D341Med (cell line): ENCODE measurements around the gene NPC1L1.

Source experiments
- DNase-seq: peaks from one replicate; pipeline ENCODE4 v3.0.0; 2012; ENCODE audit warnings: low spot score

Gene NPC1L1

DNA sequence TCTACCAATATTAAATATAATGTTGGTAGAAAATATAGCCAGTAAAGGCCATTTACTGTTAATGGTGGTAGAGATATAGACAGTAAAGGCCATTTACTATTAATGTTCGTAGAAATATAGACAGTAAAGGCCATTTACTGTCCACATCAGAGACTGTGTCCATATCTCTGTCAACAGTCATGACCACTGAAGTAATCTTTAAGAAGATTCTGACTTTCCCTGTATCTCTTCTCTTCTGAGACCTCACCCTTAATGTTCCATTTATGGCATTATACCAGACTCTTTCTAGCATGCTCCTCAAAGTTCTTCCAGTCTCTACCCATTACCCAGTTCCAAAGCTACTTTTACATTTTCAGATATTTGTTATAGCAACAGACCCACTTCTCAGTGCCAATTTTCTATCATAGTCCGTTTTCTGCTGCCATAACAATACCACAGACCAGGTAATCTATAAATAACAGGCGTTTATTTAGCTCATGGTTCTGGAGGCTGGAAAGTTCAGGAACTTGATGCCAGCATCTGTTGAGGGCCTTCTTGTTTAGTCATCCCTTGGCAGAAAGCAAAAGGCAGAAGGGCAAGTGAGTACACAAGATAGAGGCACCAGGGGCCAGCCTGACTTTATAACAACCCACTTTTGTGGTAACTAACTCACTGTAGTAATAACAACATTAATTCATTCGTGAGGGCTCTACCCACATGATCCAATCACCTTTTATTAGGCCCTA, 42.7 kb downstream of the NPC1L1 start:
- no peak for DNase-seq

DNA sequence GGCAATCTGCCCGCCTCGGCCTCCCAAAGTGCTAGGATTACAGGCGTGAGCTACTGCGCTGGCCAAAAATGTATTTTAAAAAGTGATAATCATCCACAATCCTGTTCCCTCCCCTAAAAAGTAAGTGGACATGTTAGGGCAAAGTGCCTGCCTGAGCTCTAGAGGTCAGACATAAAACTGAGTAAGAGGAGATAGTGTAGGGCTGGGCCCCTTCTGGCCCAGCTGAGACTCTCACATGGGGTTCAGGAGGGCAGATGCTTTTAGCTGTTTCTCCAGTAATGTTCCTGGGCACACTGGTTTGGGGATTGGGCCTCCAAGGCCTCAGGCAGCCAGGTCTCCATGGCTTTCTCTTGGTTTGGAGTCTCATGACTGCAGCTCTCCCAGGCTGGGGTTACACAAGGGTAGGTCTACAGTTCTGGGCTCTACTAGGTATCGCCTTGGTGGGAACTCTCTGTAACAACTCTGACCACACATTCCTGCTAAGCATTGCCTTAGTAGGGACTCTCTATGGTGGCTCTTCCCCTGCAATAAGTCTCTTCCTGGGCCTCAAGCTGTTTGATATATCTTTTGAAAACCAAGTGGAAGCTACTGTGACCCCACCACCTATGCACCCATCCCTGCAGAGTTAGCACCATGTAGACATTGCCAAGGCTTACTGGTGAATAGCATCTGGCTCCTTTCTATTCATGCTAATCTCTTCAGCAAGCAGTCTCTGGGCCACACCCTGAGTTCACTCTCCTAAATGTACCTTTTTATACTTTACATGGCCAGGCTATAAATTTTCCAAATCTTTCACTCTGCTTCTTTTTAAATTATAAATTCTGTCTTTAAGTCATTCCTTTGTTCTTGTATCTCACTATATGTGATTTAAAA, 43.7 kb downstream of the NPC1L1 start:
- DNase-seq = no peak

DNA sequence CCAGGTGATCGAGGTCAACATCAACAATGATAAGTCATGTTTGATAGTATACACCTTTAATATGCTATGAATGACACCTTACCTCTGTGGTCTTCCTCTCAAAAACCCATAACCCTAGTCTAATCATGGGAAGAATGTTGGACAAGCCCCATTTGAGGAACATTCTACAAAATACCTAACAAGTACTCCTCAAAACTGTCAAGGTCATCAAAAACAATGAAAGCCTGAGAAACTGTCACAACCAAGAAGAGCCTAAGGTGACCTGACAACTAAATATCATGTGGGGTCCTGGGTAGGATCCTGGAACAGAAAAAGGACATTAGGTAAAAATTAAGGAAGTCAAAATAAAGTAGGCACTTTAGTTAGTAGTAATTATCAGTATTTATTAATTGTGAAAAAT, 44.7 kb downstream of the NPC1L1 start:
- DNase-seq = no peak

DNA sequence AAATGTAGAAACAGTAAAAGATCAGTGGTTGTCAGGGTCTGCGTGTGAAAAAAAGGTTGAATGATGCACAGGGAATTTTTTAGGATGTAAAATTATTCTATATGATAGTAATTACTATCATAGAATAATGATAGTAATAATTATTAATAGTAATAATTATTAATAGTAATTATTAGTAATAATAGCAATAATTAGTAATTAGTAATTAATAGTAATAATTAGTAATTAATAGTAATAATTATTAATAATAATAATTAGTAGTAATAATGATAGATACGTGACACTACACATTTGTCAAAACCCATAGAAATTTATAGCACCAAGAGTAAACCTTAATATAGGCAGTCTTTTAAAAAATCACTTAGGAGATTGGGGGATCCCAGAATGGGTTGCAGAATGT, 46.2 kb downstream of the NPC1L1 start:
- DNase-seq = no peak

DNA sequence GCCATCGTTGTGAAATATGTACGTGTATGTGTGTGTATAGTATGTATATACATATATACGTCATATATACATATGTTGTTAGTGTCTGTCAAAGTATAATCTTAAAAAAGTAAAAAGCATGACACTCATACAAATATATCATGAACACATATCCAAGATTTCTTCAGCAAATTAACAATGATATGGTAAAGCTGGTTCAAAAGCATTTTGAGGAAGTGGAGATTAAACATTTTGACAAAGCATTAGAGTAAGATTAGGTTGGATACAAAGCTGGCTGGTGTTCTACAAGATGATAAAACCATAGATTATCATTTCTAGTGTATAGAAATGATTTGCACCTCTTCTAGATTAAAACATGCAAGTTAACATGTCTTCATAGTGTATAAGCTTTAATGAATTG, 49.9 kb downstream of the NPC1L1 start:
- no peak for DNase-seq

DNA sequence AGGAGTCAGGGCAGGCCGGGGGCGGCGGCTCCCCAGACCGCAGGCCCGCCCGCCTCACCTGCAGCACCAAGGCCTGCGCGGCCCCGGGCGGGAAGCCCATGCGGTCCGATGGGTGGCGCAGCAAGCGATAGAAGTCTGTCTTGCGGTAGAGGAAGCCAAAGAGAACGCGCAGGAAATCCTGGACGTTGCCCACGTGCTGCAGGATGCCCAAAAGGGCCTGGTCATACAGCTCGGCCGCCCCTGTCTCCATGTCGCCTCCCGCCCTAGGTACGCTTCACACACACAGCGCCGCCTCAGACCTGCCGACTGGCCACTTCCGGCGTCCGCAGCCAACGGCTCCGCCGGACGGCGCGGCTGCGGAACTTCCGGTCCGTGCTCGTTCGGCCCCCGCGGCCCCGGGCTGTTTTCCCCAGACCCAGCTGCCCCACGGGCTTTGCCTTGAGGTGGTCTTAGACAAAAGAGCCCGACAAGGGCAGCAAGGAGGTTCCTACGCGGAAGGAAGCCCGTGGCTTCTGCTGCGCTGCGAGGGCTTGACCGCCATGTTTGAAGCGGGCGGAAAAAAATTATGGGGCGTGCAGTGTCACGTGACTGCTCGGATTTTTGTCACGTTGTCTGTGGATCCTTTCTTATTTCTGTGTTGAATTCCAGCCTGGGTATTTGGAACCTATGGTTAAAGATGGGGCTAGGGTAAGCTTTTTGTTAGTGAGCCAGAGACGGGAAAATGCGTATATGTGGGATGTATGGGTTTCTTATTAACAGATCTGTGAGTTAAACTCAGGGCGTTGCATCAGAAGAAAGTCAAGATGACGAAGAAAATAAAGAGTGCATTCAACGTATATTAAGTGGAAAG, 50.6 kb downstream of the NPC1L1 start, which contains the start of gene NUDCD3:
Gene NUDCD3, minus strand, starts transcription at position 308 of the 850 bp plus-strand sequence. Its CDS starts 58 bp downstream, at position 250.
- DNase-seq = peak; percentile 91

DNA sequence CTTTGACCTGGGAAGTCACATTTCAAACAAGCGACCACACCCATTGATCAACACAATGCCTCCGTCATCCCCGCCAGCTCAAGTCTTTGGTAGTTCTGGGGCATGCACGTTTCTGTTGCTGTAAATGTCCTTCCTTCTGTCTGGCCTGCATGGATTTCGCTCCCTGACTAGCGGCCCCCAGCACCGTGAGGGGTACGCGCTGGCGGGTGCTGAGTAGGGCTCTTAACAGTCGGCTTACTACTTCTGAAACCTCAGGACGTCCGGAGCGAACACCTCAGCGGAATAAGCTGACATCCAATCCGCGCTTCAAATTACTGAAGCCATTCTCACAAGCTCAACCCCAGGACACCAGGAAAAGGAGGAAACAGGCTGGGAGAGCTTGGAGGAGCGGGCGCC, 51.2 kb downstream of the NPC1L1 start:
- no peak for DNase-seq

DNA sequence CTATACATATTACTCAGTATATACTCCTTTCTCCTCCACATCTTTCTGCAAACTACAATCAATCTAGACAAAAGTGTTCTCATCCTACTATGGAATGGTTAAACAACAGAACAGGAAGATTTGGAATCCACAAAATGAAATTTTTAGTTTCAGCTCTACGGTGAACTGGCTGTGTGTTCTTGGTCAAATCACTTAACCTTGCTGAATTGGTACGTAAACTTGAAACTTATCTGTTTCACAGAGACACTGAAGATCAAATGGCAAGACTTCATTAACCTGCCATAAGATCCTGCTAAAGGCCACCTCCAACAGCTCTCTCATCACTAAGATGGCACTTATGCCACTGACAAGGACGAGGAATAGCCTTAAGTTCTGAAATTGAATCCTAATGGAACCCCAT, 52.2 kb downstream of the NPC1L1 start:
- no peak for DNase-seq

DNA sequence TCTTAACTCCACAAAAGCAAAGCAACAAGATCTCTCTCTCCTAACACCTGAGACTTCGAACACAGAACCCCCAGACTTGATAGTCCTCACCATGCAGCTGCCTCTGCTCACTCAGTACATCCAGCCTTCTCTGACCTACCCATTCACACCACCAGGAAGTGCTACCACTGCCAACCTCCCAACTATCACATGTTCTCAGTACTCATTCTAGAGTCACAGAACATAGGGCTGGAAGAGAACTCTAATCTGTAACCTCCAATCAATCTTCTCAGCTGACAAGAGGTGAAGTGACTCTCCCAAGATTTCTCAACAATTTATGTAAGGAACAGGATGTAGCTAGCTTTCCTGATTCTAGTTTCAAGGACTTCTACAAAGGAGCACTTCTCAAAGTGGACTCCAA, 54.4 kb downstream of the NPC1L1 start:
- DNase-seq = no peak

DNA sequence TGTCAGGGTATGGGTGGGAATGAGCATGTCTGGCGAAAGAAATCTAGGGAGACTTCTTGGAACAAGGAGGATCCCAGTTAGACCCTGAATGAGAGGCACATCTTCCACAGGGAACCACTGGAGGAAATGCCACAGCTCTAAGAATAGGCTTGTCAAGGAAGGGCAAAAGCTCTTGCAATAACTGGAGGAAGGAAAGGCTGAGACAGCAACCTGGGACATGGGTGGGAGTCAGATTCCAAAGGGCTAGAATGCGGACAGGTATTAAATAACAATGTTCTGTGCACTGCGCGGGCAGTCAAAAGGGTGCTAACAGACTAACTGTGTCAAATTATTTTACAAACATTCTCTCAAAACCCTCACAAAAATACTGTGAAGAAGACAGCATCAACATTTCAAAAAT, 55.1 kb downstream of the NPC1L1 start:
- no peak for DNase-seq

DNA sequence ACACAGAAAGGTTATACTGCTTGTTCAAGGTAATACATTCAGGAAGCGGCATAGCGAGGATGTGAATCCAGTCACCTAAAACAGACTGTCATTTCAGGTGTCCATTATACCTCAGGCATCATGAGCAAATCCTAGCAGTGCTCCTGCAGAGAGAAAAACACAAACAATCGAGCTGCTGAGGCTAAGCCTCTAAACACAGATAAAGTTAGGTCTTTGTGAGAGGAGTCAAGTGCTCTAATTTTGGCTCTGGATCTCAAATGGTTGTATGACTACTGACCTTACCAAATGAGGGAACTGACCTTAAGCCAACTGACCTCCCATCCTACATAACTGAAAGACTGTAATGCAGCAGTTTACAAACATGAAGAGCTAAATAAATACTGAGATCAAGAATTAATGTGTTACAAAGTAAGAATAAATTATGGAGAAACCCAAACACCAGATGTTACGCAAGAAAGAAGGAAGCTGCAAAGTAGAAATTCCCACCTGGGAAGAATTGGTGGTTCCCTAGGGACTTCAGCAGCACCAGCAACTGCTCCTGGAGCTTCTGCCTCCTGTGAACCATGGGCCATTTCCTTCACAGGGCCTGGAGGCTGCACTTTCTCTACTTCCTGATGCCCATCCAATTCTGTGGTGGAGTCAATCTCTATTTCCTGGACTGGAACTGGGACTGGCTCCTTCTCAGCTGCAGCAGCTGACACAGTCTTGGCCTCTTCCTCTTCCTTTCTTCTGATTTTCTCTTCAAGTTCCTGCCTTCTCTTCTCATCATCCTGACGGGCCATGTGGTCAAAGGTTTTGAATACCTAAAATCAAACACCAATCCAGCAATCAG, 56.4 kb downstream of the NPC1L1 start:
- no peak for DNase-seq

DNA sequence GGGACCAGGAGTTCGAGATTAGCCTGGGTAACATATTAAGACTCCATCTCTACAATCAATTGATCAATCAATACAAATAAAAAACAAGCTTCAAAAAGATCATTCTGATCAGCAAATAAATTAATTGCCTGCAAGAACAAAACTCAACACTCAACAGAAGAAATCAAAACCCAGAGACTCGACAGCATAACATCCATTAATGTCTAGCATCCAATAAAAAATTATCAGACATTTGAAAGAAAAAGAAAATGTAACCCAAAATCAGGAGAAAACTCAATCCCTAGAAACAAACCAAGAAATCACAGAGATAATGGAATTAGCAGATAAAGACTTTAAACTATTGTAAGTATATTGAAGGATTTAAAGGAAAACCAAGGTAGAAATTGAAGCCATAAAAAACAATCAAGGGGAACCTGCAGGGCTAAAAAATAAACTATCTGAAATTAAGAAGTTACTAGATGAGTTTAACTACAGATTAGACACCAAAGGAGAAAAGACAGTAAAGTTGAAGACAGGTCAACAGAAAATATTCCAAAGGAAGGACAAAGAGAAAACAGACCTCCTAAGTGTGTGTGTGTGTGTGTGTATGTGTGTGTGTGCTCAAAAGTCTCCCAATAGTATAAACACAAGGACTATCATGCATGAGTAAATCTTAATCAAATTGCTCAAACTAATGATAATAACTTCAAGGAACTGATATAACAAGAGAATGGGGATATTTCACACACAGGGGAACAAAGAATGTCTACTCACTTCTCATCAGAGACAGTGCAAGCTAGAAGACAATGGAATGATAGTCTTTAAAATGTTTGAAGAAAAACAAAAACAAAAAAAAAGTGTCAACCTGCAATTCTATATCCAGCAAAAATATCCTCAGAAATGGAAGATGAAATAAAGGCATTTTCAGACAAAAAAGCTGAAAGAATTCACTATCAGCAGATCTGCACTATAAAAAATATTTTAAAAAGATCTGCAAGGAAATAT, 58.3 kb downstream of the NPC1L1 start:
- DNase-seq = no peak

DNA sequence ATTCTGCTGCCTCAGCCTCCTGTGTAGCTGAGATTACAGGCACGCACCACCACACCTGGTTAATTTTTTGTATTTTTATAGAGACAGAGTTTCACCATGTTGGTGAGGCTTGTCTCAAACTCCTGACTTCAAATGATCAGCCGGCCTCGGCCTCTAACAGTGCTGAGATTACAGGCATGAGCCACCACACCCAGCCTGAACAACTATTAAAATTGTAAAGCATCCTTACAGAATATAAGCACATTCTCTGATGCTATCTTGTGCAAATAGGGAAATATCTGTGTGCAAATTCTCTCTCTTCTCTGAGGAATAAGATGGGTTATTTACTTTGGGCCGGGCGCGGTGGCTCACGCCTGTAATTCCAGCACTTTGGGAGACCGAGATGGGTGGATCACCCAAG, 63.2 kb downstream of the NPC1L1 start:
- no peak for DNase-seq

DNA sequence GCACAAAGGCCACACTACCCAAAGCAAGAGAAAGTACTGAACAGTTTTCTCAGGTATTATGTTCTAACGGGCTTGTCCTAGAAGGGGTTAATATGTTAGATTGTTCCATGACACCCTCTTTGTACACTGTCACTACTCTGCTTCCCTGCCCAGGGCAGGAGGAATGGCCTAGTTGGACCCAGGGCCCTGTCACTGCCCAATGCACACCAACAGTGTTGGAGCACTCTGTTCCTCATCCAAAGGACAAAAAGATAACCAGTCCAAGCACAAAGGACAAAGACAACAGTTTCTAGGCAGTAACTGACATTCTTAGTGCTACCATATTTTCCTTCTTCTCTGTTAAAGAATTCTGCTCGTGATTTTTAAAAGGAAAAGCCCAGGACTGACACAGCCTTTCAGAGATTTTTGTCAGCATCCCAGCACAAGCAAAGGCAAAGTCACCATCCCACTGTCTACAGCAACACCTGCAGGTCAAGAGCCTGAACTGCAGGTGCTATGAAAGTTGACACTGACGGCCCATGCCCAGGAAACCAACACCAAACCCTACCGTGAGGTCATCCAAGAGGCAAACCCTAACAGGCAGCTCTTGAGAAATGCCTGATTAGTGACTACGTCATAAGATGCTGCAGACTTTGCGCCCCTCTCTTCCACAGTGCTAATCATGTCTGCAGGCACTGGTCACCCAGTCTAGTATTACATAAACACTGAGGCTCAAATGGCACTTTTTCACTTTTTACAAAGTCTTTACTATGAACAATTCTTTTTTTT, 63.9 kb downstream of the NPC1L1 start:
- DNase-seq = peak; percentile 81

DNA sequence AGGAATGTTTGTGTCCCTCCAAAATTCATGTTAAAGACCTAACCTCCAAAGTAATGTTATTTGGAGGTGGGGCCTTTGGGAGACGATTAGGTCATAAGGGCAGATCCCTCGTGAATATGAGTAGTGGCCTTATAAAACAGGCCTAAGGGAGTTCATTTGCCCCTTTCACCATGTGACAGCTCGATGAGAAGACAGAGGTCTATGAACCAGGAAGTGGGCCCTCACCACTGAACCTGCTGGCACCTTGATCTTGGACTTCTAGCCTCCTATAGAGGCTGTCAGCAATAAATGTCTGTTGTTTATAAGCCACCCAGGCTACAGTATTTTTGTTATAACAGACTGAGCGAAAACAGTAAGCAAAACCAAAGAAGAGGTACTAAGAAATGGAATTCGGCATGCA, 64.8 kb downstream of the NPC1L1 start:
- DNase-seq = no peak

DNA sequence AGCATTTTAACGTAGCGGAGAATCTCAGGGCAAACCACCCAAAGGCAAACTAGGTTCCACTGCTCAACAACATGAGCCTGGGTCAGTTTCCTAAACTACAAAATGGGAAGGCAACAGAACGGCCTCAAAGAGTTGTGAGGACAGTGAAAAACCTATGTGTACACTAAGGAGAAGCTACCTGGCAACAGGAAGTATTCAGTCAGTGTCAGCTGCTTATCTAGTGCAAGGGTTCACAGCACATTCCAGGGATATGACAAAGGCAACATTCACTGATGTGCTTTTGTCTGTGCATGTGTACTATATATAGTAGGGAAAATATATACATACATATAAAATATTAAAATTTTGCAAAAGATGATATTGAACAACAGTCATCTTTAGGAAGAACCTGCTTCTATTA, 67.8 kb downstream of the NPC1L1 start:
- no peak for DNase-seq

DNA sequence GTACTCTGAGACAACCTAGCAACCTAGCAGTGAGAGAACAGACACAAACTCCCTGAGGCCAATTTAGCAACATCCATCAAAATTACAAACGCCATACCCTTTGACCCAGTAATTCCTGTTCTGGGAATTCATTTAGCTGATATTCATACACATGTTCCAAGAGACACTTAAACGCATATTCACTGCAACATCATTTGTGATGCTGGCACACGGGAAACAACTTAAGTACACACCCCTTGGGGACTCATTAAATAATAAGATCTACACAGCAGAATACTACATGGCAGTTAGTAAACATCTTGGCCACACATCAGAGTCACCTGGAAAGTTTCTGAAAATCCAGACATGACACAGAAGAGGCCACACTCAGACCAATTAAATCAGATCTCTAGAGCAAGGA, 68.3 kb downstream of the NPC1L1 start:
- no peak for DNase-seq

DNA sequence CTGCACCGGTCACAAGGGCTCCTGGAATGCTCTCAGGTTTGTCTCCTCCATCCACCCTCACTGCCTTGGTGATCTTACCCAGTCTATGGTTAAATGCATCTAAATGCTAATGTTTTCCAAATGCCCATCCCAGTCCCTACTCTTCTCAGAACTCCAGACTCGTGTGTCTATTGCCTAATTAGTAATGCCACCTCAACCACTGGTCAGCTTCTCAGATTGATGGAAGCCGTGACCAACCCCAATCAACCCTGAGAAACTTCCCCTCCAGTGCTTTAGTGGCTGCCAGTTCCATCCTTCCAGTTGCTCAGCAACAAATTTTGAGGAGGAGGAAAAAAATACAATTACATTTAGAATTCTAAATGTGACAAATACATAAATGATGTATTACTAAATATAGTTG, 69.3 kb downstream of the NPC1L1 start:
- no peak for DNase-seq

DNA sequence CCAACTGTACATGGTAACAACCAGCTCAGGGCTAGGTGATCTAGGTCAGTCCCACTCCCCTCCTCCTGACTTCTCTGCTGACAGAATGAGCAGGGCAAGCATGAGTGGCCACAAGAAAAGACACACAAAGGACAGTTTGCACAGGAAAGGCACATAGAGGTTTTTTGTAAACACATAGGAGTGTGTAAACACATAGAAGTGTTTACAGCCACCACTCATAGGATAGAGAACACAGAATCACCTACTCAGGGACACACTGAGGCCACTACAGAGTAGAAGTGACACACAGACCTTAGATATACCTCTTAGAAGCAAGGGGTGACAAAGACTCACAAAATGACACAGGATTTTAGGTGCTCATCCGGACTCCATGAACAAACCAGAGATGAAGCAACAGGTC, 69.7 kb downstream of the NPC1L1 start:
- no peak for DNase-seq
